GM12892 (cell line): Measurements from ENCODE around the gene ZGLP1.

Experiments
- POLR2A ChIP-seq: IDR thresholded peaks from 2 replicates; pipeline ENCODE4 v1.6.1; 2011; ENCODE audit warnings: low read depth, low read length, control low read depth
- POLR2AphosphoS5 ChIP-seq: IDR thresholded peaks from 2 replicates; pipeline ENCODE4 v1.6.1; 2011; ENCODE audit warnings: low read depth, low read length, control low read depth
- TAF1 ChIP-seq: IDR thresholded peaks from 2 replicates; pipeline ENCODE4 v1.6.1; 2011; ENCODE audit warnings: low read depth, mild to moderate bottlenecking, control low read depth, low read length, borderline replicate concordance

- TF ChIP-seq POLR2A (peak; percentile 66; the same call in 1 of the 2 replicates), TAF1 (no peak), POLR2AphosphoS5 (peak; percentile 77)
These were observed 12.5 kb upstream of the ZGLP1 start for GRCh38 chr19:10321874-10322835.
